ENCODE data around the gene CAMK2B. TPM values are rescaled to one million over a fixed set of nuclear protein-coding genes. Genes with fewer than 3 reads are reported as not detected.

The CAMK2B gene
- total and polyA plus RNA-seq, 2 experiments from 2014 or later = 0.37 to 1.7 TPM

- H3K4me1 ChIP-seq (ENCODE audit: insufficient read depth) = peaks cover 22% of the 10 kb centered on the region
- H3K36me3 ChIP-seq (replicated peaks; ENCODE audit: insufficient read depth, low read depth) = no peaks in the 10 kb centered on the region
- WGBS (ENCODE audit: low lambda C conversion rate, missing lambda C conversion rate) = 68% methylated on average over 11 of the region's 11 CpGs
- H4K20me1 ChIP-seq (ENCODE audit: insufficient read depth, poor library complexity, severe bottlenecking) = no peaks in the 10 kb centered on the region
- no peak for DNase-seq (ENCODE audit: low spot score)
- H3K79me2 ChIP-seq = no peaks in the 10 kb centered on the region
- no peaks in the 10 kb centered on the region for H3K9me3 ChIP-seq (ENCODE audit: low read depth)
- H3K27me3 ChIP-seq = peaks cover 14% of the 10 kb centered on the region
- no peaks in the 10 kb centered on the region for H3K9me2 ChIP-seq (replicated peaks; ENCODE audit: insufficient read depth)
- no peak overlapping the region for H3K4me2 ChIP-seq
- TF ChIP-seq EZH2 (IDR thresholded peaks at IDR 0.05; ENCODE audit: borderline replicate concordance) (no peak), CTCF (IDR thresholded peaks at IDR 0.05; ENCODE audit: poor library complexity) (no peak), EZH2phosphoT487 (IDR thresholded peaks at IDR 0.05; ENCODE audit: low read depth, severe bottlenecking, unreplicated experiment) (no peak)
- no peak overlapping the region for H2AFZ ChIP-seq
- H3K27ac ChIP-seq = no peak overlapping the region
- no peak overlapping the region for H3K4me3 ChIP-seq
Observed at GRCh38 chr7:44264221-44264931, 61.0 kb downstream of the CAMK2B start.

- Histone ChIP-seq H3K79me2 (no peaks in the 10 kb centered on the region), H4K20me1 (ENCODE audit: insufficient read depth, poor library complexity, severe bottlenecking) (no peaks in the 10 kb centered on the region), H3K27me3 (peaks cover 14% of the 10 kb centered on the region), H2AFZ (no peak overlapping the region), H3K4me1 (ENCODE audit: insufficient read depth) (peaks cover 31% of the 10 kb centered on the region), H3K9me2 (replicated peaks; ENCODE audit: insufficient read depth) (no peaks in the 10 kb centered on the region), H3K27ac (peak overlapping the region; percentile 34), H3K4me2 (no peak overlapping the region), H3K4me3 (no peak overlapping the region), H3K36me3 (replicated peaks; ENCODE audit: insufficient read depth, low read depth) (no peaks in the 10 kb centered on the region), H3K9me3 (ENCODE audit: low read depth) (no peaks in the 10 kb centered on the region)
- TF ChIP-seq EZH2 (IDR thresholded peaks at IDR 0.05; ENCODE audit: borderline replicate concordance) = no peak
- TF ChIP-seq EZH2phosphoT487 (IDR thresholded peaks at IDR 0.05; ENCODE audit: low read depth, severe bottlenecking, unreplicated experiment) = no peak
- DNase-seq (ENCODE audit: low spot score) = peak; percentile 36
- 76% methylated on average over 18 of the region's 20 CpGs for WGBS (ENCODE audit: low lambda C conversion rate, missing lambda C conversion rate)
Observed at GRCh38 chr7:44263326-44264082, 61.9 kb downstream of the CAMK2B start.

DNA sequence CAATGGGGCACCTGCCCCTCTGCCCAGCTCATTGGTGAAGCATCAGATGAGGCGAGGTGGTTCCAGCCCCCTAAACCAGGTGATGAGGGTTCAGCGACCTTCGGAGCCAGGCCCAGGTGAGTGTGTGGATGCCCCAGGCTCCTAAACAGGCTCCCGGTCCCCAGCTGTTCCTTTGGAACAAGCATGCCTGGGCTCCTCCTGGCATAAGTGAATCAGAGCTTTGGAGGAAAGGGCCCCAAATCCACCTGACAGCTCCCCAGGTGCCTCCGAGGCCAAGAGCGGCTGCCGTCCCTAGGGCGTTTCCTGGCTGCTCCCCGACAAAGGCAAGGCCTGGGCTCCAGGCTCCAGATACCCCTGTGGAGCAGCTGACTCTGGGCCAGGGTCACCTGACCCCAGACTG lies 63.4 kb downstream of the CAMK2B start:
- TF ChIP-seq EZH2phosphoT487 (IDR thresholded peaks at IDR 0.05; ENCODE audit: low read depth, severe bottlenecking, unreplicated experiment) (no peak), EZH2 (IDR thresholded peaks at IDR 0.05; ENCODE audit: borderline replicate concordance) (no peak), CTCF (IDR thresholded peaks at IDR 0.05; ENCODE audit: poor library complexity) (no peak)
- no peaks in the 10 kb centered on the region for H3K9me3 ChIP-seq (ENCODE audit: low read depth)
- DNase-seq (ENCODE audit: low spot score) = no peak
- H2AFZ ChIP-seq = no peak overlapping the region
- H3K27me3 ChIP-seq = peaks cover 10% of the 10 kb centered on the region
- H3K9me2 ChIP-seq (replicated peaks; ENCODE audit: insufficient read depth) = no peaks in the 10 kb centered on the region
- no peaks in the 10 kb centered on the region for H4K20me1 ChIP-seq (ENCODE audit: insufficient read depth, poor library complexity, severe bottlenecking)
- H3K4me3 ChIP-seq = no peak overlapping the region
- H3K36me3 ChIP-seq (replicated peaks; ENCODE audit: insufficient read depth, low read depth) = no peaks in the 10 kb centered on the region
- peaks cover 41% of the 10 kb centered on the region for H3K4me1 ChIP-seq (ENCODE audit: insufficient read depth)
- no peaks in the 10 kb centered on the region for H3K79me2 ChIP-seq
- 92% methylated on average over 9 of the region's 9 CpGs for WGBS (ENCODE audit: low lambda C conversion rate, missing lambda C conversion rate)
- no peak overlapping the region for H3K4me2 ChIP-seq
- no peak overlapping the region for H3K27ac ChIP-seq

GRCh38 chr7:44261240-44261639 lies 64.2 kb downstream of the CAMK2B start:
- WGBS (ENCODE audit: low lambda C conversion rate, missing lambda C conversion rate) = 91% methylated on average over 5 of the region's 5 CpGs
- Histone ChIP-seq H3K79me2 (no peaks in the 10 kb centered on the region), H3K4me3 (no peak overlapping the region), H3K9me2 (replicated peaks; ENCODE audit: insufficient read depth) (no peaks in the 10 kb centered on the region), H2AFZ (no peak overlapping the region), H3K36me3 (replicated peaks; ENCODE audit: insufficient read depth, low read depth) (no peaks in the 10 kb centered on the region), H3K27ac (no peak overlapping the region), H4K20me1 (ENCODE audit: insufficient read depth, poor library complexity, severe bottlenecking) (no peaks in the 10 kb centered on the region), H3K4me1 (ENCODE audit: insufficient read depth) (peaks cover 41% of the 10 kb centered on the region), H3K4me2 (no peak overlapping the region), H3K9me3 (ENCODE audit: low read depth) (no peaks in the 10 kb centered on the region), H3K27me3 (peaks cover 5% of the 10 kb centered on the region)
- no peak for TF ChIP-seq EZH2phosphoT487 (IDR thresholded peaks at IDR 0.05; ENCODE audit: low read depth, severe bottlenecking, unreplicated experiment)
- no peak for TF ChIP-seq EZH2 (IDR thresholded peaks at IDR 0.05; ENCODE audit: borderline replicate concordance)
- no peak for TF ChIP-seq CTCF (IDR thresholded peaks at IDR 0.05; ENCODE audit: poor library complexity)
- DNase-seq (ENCODE audit: low spot score) = no peak

Data from hepatocyte (in vitro differentiated cells).